GM23248 (cell line): Measurements from ENCODE around the gene GPRC6A. TPM values are rescaled to one million over a fixed set of nuclear protein-coding genes. Genes with fewer than 3 reads are reported as not detected.

Source experiments
- DNase-seq: peaks from one replicate; pipeline ENCODE4 v3.0.0-alpha.2; 2015
- H2AFZ ChIP-seq: fragments of 200-600 bp; sonication (generic); 2 replicates; pipeline ENCODE4 v1.6.1; 2016; ENCODE audit warnings: antibody characterized with exemption
- H3F3A ChIP-seq: fragments of 200-600 bp; sonication (generic); 2 replicates; pipeline ENCODE4 v1.6.1; 2016; ENCODE audit warnings: mild to moderate bottlenecking, antibody characterized with exemption, mixed run types; ENCODE audit not compliant: insufficient read depth
- H3K27ac ChIP-seq: fragments of 200-600 bp; sonication (generic); 2 replicates; pipeline ENCODE4 v1.5.1; 2016; ENCODE audit warnings: mild to moderate bottlenecking
- H3K27me3 ChIP-seq: fragments of 200-600 bp; sonication (generic); replicated peaks from 2 replicates; pipeline ENCODE4 v1.6.1; 2016; ENCODE audit warnings: mild to moderate bottlenecking; ENCODE audit not compliant: insufficient read depth
- H3K36me3 ChIP-seq: fragments of 200-600 bp; sonication (generic); 2 replicates; pipeline ENCODE4 v1.6.1; 2016; ENCODE audit warnings: low read depth, mild to moderate bottlenecking
- H3K4me1 ChIP-seq: fragments of 200-600 bp; sonication (generic); 2 replicates; pipeline ENCODE4 v1.6.1; 2016; ENCODE audit warnings: mild to moderate bottlenecking; ENCODE audit not compliant: insufficient read depth
- H3K4me2 ChIP-seq: fragments of 200-600 bp; sonication (generic); one replicate; pipeline ENCODE4 v1.6.1; 2016; ENCODE audit warnings: mild to moderate bottlenecking; ENCODE audit not compliant: unreplicated experiment
- H3K4me3 ChIP-seq: fragments of 200-600 bp; sonication (generic); 2 replicates; pipeline ENCODE4 v1.5.1; 2016; ENCODE audit warnings: mild to moderate bottlenecking
- H3K79me2 ChIP-seq: fragments of 200-600 bp; sonication (generic); 2 replicates; pipeline ENCODE4 v1.6.1; 2016; ENCODE audit warnings: mild to moderate bottlenecking; ENCODE audit not compliant: insufficient read depth
- H3K9ac ChIP-seq: fragments of 200-600 bp; sonication (generic); 2 replicates; pipeline ENCODE4 v1.6.1; 2016; ENCODE audit warnings: mild to moderate bottlenecking
- H3K9me2 ChIP-seq: fragments of 200-600 bp; sonication (generic); 2 replicates; pipeline ENCODE4 v1.6.1; 2016; ENCODE audit warnings: mixed run types, mild to moderate bottlenecking, moderate library complexity; ENCODE audit not compliant: insufficient read depth
- H3K9me3 ChIP-seq: fragments of 200-600 bp; sonication (generic); one replicate; pipeline ENCODE4 v1.6.1; 2017; ENCODE audit warnings: low read depth
- H4K20me1 ChIP-seq: fragments of 200-600 bp; sonication (generic); 2 replicates; pipeline ENCODE4 v1.6.0; 2016; ENCODE audit not compliant: insufficient read depth
- EZH2 ChIP-seq: fragments of 200-600 bp; sonication (generic); IDR thresholded peaks from 2 replicates; pipeline ENCODE4 v1.6.1; 2018; ENCODE audit warnings: antibody characterized with exemption, mild to moderate bottlenecking; ENCODE audit not compliant: insufficient read depth, poor library complexity, severe bottlenecking
- EZH2phosphoT487 ChIP-seq: fragments of 200-600 bp; sonication (generic); IDR thresholded peaks from 2 replicates; pipeline ENCODE4 v1.6.1; 2018; ENCODE audit warnings: antibody characterized with exemption, moderate library complexity, mild to moderate bottlenecking, low read depth; ENCODE audit not compliant: insufficient read depth
- WGBS, 2 experiments: methylation state at CpG; one replicate each; pipeline ENCODE4 v1.1.6; 2015 to 2017; ENCODE audit warnings: low lambda C conversion rate in 2 of 2, low coverage in 1 of 2; ENCODE audit errors: missing lambda C conversion rate in 2 of 2; 5-methylcytosine and 5-hydroxymethylcytosine counted together
- in situ Hi-C: fragments of 300-500 bp; cut with MboI; formaldehyde crosslinking; loops from 2 replicates; pipeline ENCODE4 v1.15.0; 2020
- polyA plus RNA-seq: library from polyadenylated mRNA; unstranded; fragments of >200 nt; fragmentation: Nextera tagmentation; extraction: Ambion mirVana; gene quantifications from 2 replicates; pipeline ENCODE4 v1.2.1, GENCODE V29; 2016
- total RNA-seq: library from RNA; depleted of rRNA; stranded (reverse); fragments of >200 nt; shearing (Covaris generic); gene quantifications from 2 replicates; pipeline ENCODE4 v1.2.3, GENCODE V29; 2014; rRNA removed

Gene GPRC6A, protein sequence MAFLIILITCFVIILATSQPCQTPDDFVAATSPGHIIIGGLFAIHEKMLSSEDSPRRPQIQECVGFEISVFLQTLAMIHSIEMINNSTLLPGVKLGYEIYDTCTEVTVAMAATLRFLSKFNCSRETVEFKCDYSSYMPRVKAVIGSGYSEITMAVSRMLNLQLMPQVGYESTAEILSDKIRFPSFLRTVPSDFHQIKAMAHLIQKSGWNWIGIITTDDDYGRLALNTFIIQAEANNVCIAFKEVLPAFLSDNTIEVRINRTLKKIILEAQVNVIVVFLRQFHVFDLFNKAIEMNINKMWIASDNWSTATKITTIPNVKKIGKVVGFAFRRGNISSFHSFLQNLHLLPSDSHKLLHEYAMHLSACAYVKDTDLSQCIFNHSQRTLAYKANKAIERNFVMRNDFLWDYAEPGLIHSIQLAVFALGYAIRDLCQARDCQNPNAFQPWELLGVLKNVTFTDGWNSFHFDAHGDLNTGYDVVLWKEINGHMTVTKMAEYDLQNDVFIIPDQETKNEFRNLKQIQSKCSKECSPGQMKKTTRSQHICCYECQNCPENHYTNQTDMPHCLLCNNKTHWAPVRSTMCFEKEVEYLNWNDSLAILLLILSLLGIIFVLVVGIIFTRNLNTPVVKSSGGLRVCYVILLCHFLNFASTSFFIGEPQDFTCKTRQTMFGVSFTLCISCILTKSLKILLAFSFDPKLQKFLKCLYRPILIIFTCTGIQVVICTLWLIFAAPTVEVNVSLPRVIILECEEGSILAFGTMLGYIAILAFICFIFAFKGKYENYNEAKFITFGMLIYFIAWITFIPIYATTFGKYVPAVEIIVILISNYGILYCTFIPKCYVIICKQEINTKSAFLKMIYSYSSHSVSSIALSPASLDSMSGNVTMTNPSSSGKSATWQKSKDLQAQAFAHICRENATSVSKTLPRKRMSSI
- total RNA-seq, result not detected in 2 replicates
- not detected in 2 replicates for polyA plus RNA-seq

GRCh38 chr6:116828983-116829382, at the start of gene GPRC6A:
Gene GPRC6A, minus strand, starts transcription at chr6:116829083. Its CDS starts 70 bp downstream, at chr6:116829013.
- Histone ChIP-seq H3K4me3 (no peak within 1 kb of the TSS), H2AFZ (no peak within 1 kb of the TSS), H3K9me3 (no peaks in the 10 kb centered on the region), H4K20me1 (no peaks in the 10 kb centered on the region), H3K4me1 (no peaks in the 10 kb centered on the region), H3K4me2 (no peak within 1 kb of the TSS), H3K9ac (no peak within 1 kb of the TSS), H3K9me2 (no peaks in the 10 kb centered on the region), H3K36me3 (no peaks in the 10 kb centered on the region), H3K79me2 (no peaks in the 10 kb centered on the region), H3F3A (no peaks in the 10 kb centered on the region), H3K27me3 (no peaks in the 10 kb centered on the region; the same call in 1 of the 2 replicates), H3K27ac (no peak within 1 kb of the TSS)
- 42 to 45% methylated on average over 2 of the region's 2 CpGs for WGBS, 2 experiments
- in situ Hi-C loops, result no loop called here
- DNase-seq, result no peak
- TF ChIP-seq EZH2phosphoT487, result no peak
- no peak for TF ChIP-seq EZH2

- 1 to 2% methylated on average over 10 of the region's 10 CpGs for WGBS, 2 experiments
- H4K20me1 ChIP-seq, result no peaks in the 10 kb centered on the region
- H3K9me3 ChIP-seq, result no peaks in the 10 kb centered on the region
- H3F3A ChIP-seq, result no peaks in the 10 kb centered on the region
- H2AFZ ChIP-seq, result no peak overlapping the region
- no peak overlapping the region for H3K9ac ChIP-seq
- H3K27me3 ChIP-seq, result peaks cover 47% of the 10 kb centered on the region
- H3K4me2 ChIP-seq, result no peak overlapping the region
- no peaks in the 10 kb centered on the region for H3K9me2 ChIP-seq
- DNase-seq, result no peak
- H3K4me1 ChIP-seq, result no peaks in the 10 kb centered on the region
- H3K27ac ChIP-seq, result no peak overlapping the region
- TF ChIP-seq EZH2, result peak; percentile 58
- no peak for TF ChIP-seq EZH2phosphoT487
- H3K36me3 ChIP-seq, result no peaks in the 10 kb centered on the region
- H3K79me2 ChIP-seq, result no peaks in the 10 kb centered on the region
- no peak overlapping the region for H3K4me3 ChIP-seq
- in situ Hi-C loops, result no loop called here
Measured at GRCh38 chr6:116877743-116878142, 48.9 kb upstream of the GPRC6A start.

GRCh38 chr6:116876635-116877611, 48.0 kb upstream of the GPRC6A start, which contains the start of gene RFX6:
Gene RFX6, plus strand, starts transcription at chr6:116877242. Its CDS starts 34 bp downstream, at chr6:116877276.
- no peaks in the 10 kb centered on the region for H3K9me3 ChIP-seq
- H3K27me3 ChIP-seq, result peaks cover 47% of the 10 kb centered on the region
- H4K20me1 ChIP-seq, result no peaks in the 10 kb centered on the region
- in situ Hi-C loops, result no loop called here
- 5 to 6% methylated on average over 46 to 55 of the region's 73 CpGs for WGBS, 2 experiments
- H3K79me2 ChIP-seq, result no peaks in the 10 kb centered on the region
- no peak within 1 kb of the TSS for H3K27ac ChIP-seq
- H3K36me3 ChIP-seq, result no peaks in the 10 kb centered on the region
- H3K4me2 ChIP-seq, result no peak within 1 kb of the TSS
- H3K9me2 ChIP-seq, result no peaks in the 10 kb centered on the region
- H3K4me1 ChIP-seq, result no peaks in the 10 kb centered on the region
- H3F3A ChIP-seq, result no peaks in the 10 kb centered on the region
- peak within 1 kb of the TSS; percentile 28; the same call in 1 of the 2 replicates for H2AFZ ChIP-seq
- no peak within 1 kb of the TSS for H3K4me3 ChIP-seq
- no peak for TF ChIP-seq EZH2phosphoT487
- no peak for DNase-seq
- H3K9ac ChIP-seq, result no peak within 1 kb of the TSS
